Activated CD4-positive, alpha-beta T cell treated with anti-CD3 and anti-CD28 coated beads, Interleukin-2, Interleukin-4, amounts not matched to agents 100 ng/mL and 50 ng/mL, durations not matched to agents 16 hours and 8 hours (primary cell): ENCODE data around the gene FXYD4.

Source experiments
- DNase-seq: peaks from one replicate; pipeline ENCODE4 v3.0.0-alpha.2; 2020; ENCODE audit warnings: low spot score

Gene FXYD4

GRCh38 chr10:43396061-43396927, 24.9 kb downstream of the FXYD4 start:
- peak; percentile 85 for DNase-seq

GRCh38 chr10:43396928-43397624, 25.6 kb downstream of the FXYD4 start:
- peak; percentile 93 for DNase-seq

GRCh38 chr10:43398939-43399319, 27.5 kb downstream of the FXYD4 start:
- no peak for DNase-seq

- peak; percentile 46 for DNase-seq
These were observed 28.2 kb downstream of the FXYD4 start for GRCh38 chr10:43399320-43400310.

GRCh38 chr10:43401627-43402026, 30.2 kb downstream of the FXYD4 start:
- no peak for DNase-seq

- no peak for DNase-seq
These were observed 30.7 kb downstream of the FXYD4 start for GRCh38 chr10:43402176-43402575.

GRCh38 chr10:43402880-43403452, 31.5 kb downstream of the FXYD4 start:
- DNase-seq = no peak

GRCh38 chr10:43403911-43404703, 32.7 kb downstream of the FXYD4 start:
- no peak for DNase-seq

GRCh38 chr10:43404704-43405084, 33.3 kb downstream of the FXYD4 start:
- DNase-seq = no peak

- DNase-seq = peak; percentile 54
These were observed 35.7 kb downstream of the FXYD4 start for GRCh38 chr10:43407148-43407575.

- DNase-seq = peak; percentile 94
These were observed 36.3 kb downstream of the FXYD4 start for GRCh38 chr10:43407576-43408330.

GRCh38 chr10:43408331-43408709, 36.9 kb downstream of the FXYD4 start:
- no peak for DNase-seq

GRCh38 chr10:43408710-43409384, 37.4 kb downstream of the FXYD4 start, which contains the start of gene HNRNPF:
Gene HNRNPF, minus strand, starts transcription at chr10:43409186. Its CDS starts 21,302 bp downstream, at chr10:43387884.
- DNase-seq = peak; percentile 95

- DNase-seq = peak; percentile 78
These were observed 38.1 kb downstream of the FXYD4 start for GRCh38 chr10:43409385-43410109.

GRCh38 chr10:43410345-43410744, 38.9 kb downstream of the FXYD4 start:
- no peak for DNase-seq

- DNase-seq = no peak
These were observed 40.1 kb downstream of the FXYD4 start for GRCh38 chr10:43411536-43411935.

- no peak for DNase-seq
These were observed 44.1 kb downstream of the FXYD4 start for GRCh38 chr10:43415544-43415943.

- DNase-seq = peak; percentile 73
These were observed 46.7 kb downstream of the FXYD4 start for GRCh38 chr10:43417950-43418768.
